ENCODE results near the gene SPOCK3. TPM values are rescaled to one million over a fixed set of nuclear protein-coding genes. Genes with fewer than 3 reads are reported as not detected.
"Not testable (repeated sequence)": the region's sequence is repeated elsewhere in the genome, so short reads cannot be mapped to it uniquely, and the experiment has no call there.

Gene SPOCK3
- total RNA-seq, 2 experiments from 2014 or later, result 0.44 TPM; not detected in 1

- DNase-seq, result no peak
- H3K9me3 Mint-ChIP-seq, result peaks cover 4% of the 10 kb centered on the region
- no peak overlapping the region for H3K27ac Mint-ChIP-seq
- H3K4me3 Mint-ChIP-seq, result no peak overlapping the region
- no peaks in the 10 kb centered on the region for H3K4me1 Mint-ChIP-seq
- no peaks in the 10 kb centered on the region for H3K36me3 Mint-ChIP-seq
- H3K27me3 Mint-ChIP-seq, result no peaks in the 10 kb centered on the region
These were observed 252.4 kb downstream of the SPOCK3 start for GRCh38 chr4:166981847-166982246.

GRCh38 chr4:166980419-166980818, 253.9 kb downstream of the SPOCK3 start:
- no peak for DNase-seq
- H3K4me3 Mint-ChIP-seq, result no peak overlapping the region
- H3K4me1 Mint-ChIP-seq, result no peaks in the 10 kb centered on the region
- peaks cover 6% of the 10 kb centered on the region for H3K9me3 Mint-ChIP-seq
- H3K27me3 Mint-ChIP-seq, result no peaks in the 10 kb centered on the region
- no peak overlapping the region for H3K27ac Mint-ChIP-seq
- no peaks in the 10 kb centered on the region for H3K36me3 Mint-ChIP-seq

GRCh38 chr4:166977596-166977995, 256.7 kb downstream of the SPOCK3 start:
- H3K36me3 Mint-ChIP-seq, result no peaks in the 10 kb centered on the region
- DNase-seq, result no peak
- H3K27ac Mint-ChIP-seq, result no peak overlapping the region
- H3K9me3 Mint-ChIP-seq, result peaks cover 6% of the 10 kb centered on the region
- H3K4me1 Mint-ChIP-seq, result no peaks in the 10 kb centered on the region
- no peaks in the 10 kb centered on the region for H3K27me3 Mint-ChIP-seq
- no peak overlapping the region for H3K4me3 Mint-ChIP-seq

- H3K36me3 Mint-ChIP-seq, result no peaks in the 10 kb centered on the region
- no peak overlapping the region for H3K4me3 Mint-ChIP-seq
- no peak overlapping the region for H3K27ac Mint-ChIP-seq
- no peaks in the 10 kb centered on the region for H3K27me3 Mint-ChIP-seq
- H3K9me3 Mint-ChIP-seq, result peaks cover 10% of the 10 kb centered on the region
- no peak for DNase-seq
- no peaks in the 10 kb centered on the region for H3K4me1 Mint-ChIP-seq
These were observed 262.2 kb downstream of the SPOCK3 start for GRCh38 chr4:166972071-166972470.

GRCh38 chr4:166968219-166968618, 266.1 kb downstream of the SPOCK3 start:
- not testable (repeated sequence) for H3K36me3 Mint-ChIP-seq, H3K4me3 Mint-ChIP-seq, H3K27ac Mint-ChIP-seq, H3K27me3 Mint-ChIP-seq, H3K4me1 Mint-ChIP-seq, DNase-seq, H3K9me3 Mint-ChIP-seq

DNA sequence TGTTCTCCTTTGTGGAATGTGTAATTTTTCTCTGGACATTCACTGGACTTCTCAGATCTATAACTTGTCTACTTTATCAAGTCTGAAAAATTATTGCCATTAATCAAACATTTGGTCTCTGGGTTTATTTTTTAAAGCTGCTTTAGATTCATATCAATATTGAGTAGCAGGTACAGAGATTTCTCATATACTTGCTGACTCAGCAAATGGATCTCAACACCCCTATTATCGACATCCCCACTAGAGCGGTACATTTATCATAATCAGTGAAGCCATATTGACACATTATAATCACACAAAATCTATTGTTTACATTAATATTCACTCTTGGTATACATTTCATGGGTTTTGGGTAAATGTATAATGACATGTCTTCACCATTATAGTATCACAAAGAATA, 268.7 kb downstream of the SPOCK3 start:
- H3K9me3 Mint-ChIP-seq, result peaks cover 8% of the 10 kb centered on the region
- H3K36me3 Mint-ChIP-seq, result no peaks in the 10 kb centered on the region
- H3K27ac Mint-ChIP-seq, result no peak overlapping the region
- H3K27me3 Mint-ChIP-seq, result no peaks in the 10 kb centered on the region
- DNase-seq, result no peak
- no peaks in the 10 kb centered on the region for H3K4me1 Mint-ChIP-seq
- no peak overlapping the region for H3K4me3 Mint-ChIP-seq

GRCh38 chr4:166957451-166957850, 276.8 kb downstream of the SPOCK3 start:
- H3K4me3 Mint-ChIP-seq, result no peak overlapping the region
- no peaks in the 10 kb centered on the region for H3K27me3 Mint-ChIP-seq
- H3K36me3 Mint-ChIP-seq, result no peaks in the 10 kb centered on the region
- no peaks in the 10 kb centered on the region for H3K4me1 Mint-ChIP-seq
- no peak for DNase-seq
- no peak overlapping the region for H3K27ac Mint-ChIP-seq
- peaks cover 11% of the 10 kb centered on the region for H3K9me3 Mint-ChIP-seq

- DNase-seq, result no peak
- Mint-ChIP-seq H3K4me1 (no peaks in the 10 kb centered on the region), H3K9me3 (peaks cover 11% of the 10 kb centered on the region), H3K27ac (no peak overlapping the region), H3K36me3 (no peaks in the 10 kb centered on the region), H3K27me3 (no peaks in the 10 kb centered on the region), H3K4me3 (no peak overlapping the region)
These were observed 277.8 kb downstream of the SPOCK3 start for GRCh38 chr4:166956484-166956883.

DNA sequence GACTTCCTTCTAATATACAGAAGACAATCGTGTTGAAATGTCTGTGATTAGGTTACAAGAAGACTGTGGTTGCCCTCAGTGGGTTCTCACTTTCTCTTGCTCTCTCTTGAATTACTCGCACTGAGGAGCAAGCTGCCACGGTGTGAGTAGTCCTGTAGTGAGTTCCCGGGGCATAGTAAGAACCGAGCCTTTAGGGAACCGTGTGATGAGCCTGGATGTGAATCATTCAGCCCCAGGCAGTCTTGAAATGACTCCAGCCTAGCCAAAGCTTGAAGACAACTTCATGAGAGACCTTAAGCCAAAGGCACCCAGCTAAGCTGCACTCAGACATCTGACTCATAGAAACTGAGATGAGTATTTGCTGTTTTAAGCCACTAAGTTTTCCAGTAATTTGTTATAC, 292.7 kb downstream of the SPOCK3 start:
- Mint-ChIP-seq H3K27ac (no peak overlapping the region), H3K9me3 (peaks cover 1% of the 10 kb centered on the region), H3K36me3 (no peaks in the 10 kb centered on the region), H3K4me1 (no peaks in the 10 kb centered on the region), H3K27me3 (no peaks in the 10 kb centered on the region), H3K4me3 (no peak overlapping the region)
- DNase-seq, result peak; percentile 1

DNA sequence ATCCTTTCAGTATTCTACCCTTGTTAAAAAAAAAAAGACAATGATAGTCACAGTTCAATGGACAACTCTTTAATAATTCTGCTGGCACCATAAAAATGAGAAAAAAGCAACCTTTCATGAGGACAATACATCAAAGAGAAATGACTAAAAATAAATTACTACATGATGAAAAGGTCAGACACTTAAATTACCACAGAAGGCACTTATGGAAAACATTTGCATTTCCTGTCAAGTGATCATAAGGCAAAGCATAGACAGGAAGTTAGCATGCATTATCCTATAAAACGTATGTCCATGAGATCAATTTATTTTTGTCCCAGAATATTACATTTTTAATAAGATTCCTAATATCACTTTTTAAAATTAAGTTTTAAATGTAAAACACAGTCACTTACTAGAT, 303.8 kb downstream of the SPOCK3 start:
- H3K27ac Mint-ChIP-seq, result no peak overlapping the region
- peaks cover 3% of the 10 kb centered on the region for H3K9me3 Mint-ChIP-seq
- DNase-seq, result no peak
- H3K36me3 Mint-ChIP-seq, result no peaks in the 10 kb centered on the region
- no peaks in the 10 kb centered on the region for H3K4me1 Mint-ChIP-seq
- H3K27me3 Mint-ChIP-seq, result no peaks in the 10 kb centered on the region
- H3K4me3 Mint-ChIP-seq, result no peak overlapping the region

DNA sequence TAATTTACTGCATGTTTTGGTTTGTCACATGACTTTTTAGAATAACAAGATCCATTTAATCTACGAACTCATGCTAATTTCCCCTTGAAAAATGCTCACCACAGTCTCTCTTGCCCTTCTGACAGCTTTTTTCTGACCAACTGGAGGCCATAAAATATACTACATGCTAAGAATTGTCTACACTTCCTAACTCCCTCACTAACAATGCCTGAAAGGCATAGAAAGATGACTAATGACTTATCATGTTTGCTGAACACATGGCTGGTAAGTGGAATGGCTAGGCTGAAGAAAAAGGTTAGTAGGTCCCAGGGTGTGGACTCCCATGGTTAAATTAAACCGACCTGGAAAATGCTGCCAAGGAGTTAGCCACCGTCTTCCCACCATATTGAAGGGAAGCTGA, 309.9 kb downstream of the SPOCK3 start:
- H3K36me3 Mint-ChIP-seq, result no peaks in the 10 kb centered on the region
- no peak overlapping the region for H3K4me3 Mint-ChIP-seq
- no peak overlapping the region for H3K27ac Mint-ChIP-seq
- no peaks in the 10 kb centered on the region for H3K27me3 Mint-ChIP-seq
- DNase-seq, result no peak
- peaks cover 1% of the 10 kb centered on the region for H3K9me3 Mint-ChIP-seq
- H3K4me1 Mint-ChIP-seq, result no peaks in the 10 kb centered on the region

- no peak overlapping the region for H3K27ac Mint-ChIP-seq
- no peaks in the 10 kb centered on the region for H3K4me1 Mint-ChIP-seq
- no peak for DNase-seq
- H3K36me3 Mint-ChIP-seq, result no peaks in the 10 kb centered on the region
- H3K27me3 Mint-ChIP-seq, result no peaks in the 10 kb centered on the region
- H3K4me3 Mint-ChIP-seq, result no peak overlapping the region
- H3K9me3 Mint-ChIP-seq, result no peaks in the 10 kb centered on the region
These were observed 320.4 kb downstream of the SPOCK3 start for GRCh38 chr4:166913926-166914325.

DNA sequence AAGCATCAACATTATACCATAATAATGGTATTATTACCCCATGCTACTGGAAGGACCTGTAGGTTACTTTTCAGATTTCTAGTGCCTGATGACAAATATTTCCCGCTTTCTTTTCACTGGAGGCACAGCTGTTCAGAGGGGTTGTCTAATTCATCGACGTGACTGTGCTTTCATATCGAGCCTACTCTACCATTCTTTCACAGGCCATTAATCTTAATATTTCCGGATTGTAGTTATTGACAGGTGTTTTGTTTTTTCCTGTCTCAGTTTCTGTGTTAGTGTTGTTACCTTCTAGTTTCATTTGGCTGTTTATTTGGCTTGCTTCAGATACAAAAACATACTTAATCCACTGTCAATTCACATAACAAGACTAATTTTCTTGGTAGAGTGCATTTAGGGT, 330.9 kb downstream of the SPOCK3 start:
- H3K36me3 Mint-ChIP-seq, result no peaks in the 10 kb centered on the region
- H3K27ac Mint-ChIP-seq, result no peak overlapping the region
- DNase-seq, result no peak
- no peaks in the 10 kb centered on the region for H3K27me3 Mint-ChIP-seq
- peaks cover 2% of the 10 kb centered on the region for H3K9me3 Mint-ChIP-seq
- H3K4me1 Mint-ChIP-seq, result no peaks in the 10 kb centered on the region
- H3K4me3 Mint-ChIP-seq, result no peak overlapping the region

GRCh38 chr4:166902941-166903340, 331.4 kb downstream of the SPOCK3 start:
- Mint-ChIP-seq H3K27ac (no peak overlapping the region), H3K27me3 (no peaks in the 10 kb centered on the region)

GRCh38 chr4:166896254-166896653, 338.0 kb downstream of the SPOCK3 start:
- Mint-ChIP-seq H3K9me3 (no peaks in the 10 kb centered on the region), H3K27me3 (no peaks in the 10 kb centered on the region), H3K27ac (no peak overlapping the region), H3K4me1 (no peaks in the 10 kb centered on the region), H3K36me3 (no peaks in the 10 kb centered on the region), H3K4me3 (no peak overlapping the region)
- no peak for DNase-seq

More at GRCh38 chr4:166902941-166903340, 331.4 kb downstream of the SPOCK3 start:
- Mint-ChIP-seq H3K4me1 (no peaks in the 10 kb centered on the region), H3K36me3 (no peaks in the 10 kb centered on the region), H3K9me3 (peaks cover 2% of the 10 kb centered on the region), H3K4me3 (no peak overlapping the region)
- DNase-seq, result no peak

- Mint-ChIP-seq H3K27ac (no peak overlapping the region), H3K27me3 (no peaks in the 10 kb centered on the region)
These were observed 338.5 kb downstream of the SPOCK3 start for GRCh38 chr4:166895771-166896170.

DNA sequence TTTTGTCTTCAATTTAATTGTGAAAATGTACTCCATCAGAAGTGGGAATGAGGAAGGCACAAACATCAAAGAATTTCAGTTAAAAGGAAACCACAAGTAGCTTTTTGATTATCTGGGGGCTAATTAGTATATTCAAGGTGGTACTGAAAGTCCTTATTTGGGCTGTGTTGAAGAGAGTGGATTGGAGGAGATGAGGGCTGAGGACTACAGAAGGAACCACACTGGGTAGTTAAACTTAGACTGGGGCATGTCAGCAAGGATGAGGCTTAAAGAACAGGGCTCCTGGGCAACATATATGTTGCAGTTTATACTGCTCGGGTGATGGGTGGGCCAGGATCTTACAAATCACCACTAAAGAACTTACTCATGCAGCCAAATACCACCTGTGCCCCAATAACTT, 346.8 kb downstream of the SPOCK3 start:
- no peak for DNase-seq
- H3K27ac Mint-ChIP-seq, result no peak overlapping the region
- no peak overlapping the region for H3K4me3 Mint-ChIP-seq
- no peaks in the 10 kb centered on the region for H3K9me3 Mint-ChIP-seq
- no peaks in the 10 kb centered on the region for H3K27me3 Mint-ChIP-seq
- H3K36me3 Mint-ChIP-seq, result no peaks in the 10 kb centered on the region
- H3K4me1 Mint-ChIP-seq, result no peaks in the 10 kb centered on the region

More at GRCh38 chr4:166895771-166896170, 338.5 kb downstream of the SPOCK3 start:
- Mint-ChIP-seq H3K9me3 (no peaks in the 10 kb centered on the region), H3K36me3 (no peaks in the 10 kb centered on the region), H3K4me1 (no peaks in the 10 kb centered on the region), H3K4me3 (no peak overlapping the region)
- no peak for DNase-seq

All from activated naive CD8-positive, alpha-beta T cell treated with anti-CD3 and anti-CD28 coated beads for 36 hours (primary cell).